Upper lobe of left lung (tissue), 6 donors: ENCODE measurements around the gene AXIN1. TPM values are rescaled to one million over a fixed set of nuclear protein-coding genes. Genes with fewer than 3 reads are reported as not detected.

ENCODE experiments used
- ATAC-seq, 2 donors: fragments of 200-7000 bp; cut with Tn5 transposase; one replicate each; pipeline ENCODE4 v1.9.1; 2022; ENCODE audit warnings: mild to moderate bottlenecking in 2 of 2, moderate library complexity in 2 of 2; ENCODE audit not compliant: low FRiP score in 2 of 2
- DNase-seq, 2 donors: peaks; one replicate each; pipeline ENCODE4 v3.0.0-alpha.2; 2019 to 2020
- H3K27ac ChIP-seq, 4 donors: fragments of 200-600 bp; sonication (generic); one replicate each; pipeline ENCODE4 v1.5.1; 2016 to 2019
- H3K27me3 ChIP-seq, 4 donors: fragments of 200-600 bp; sonication (generic); one replicate each; pipeline ENCODE4 v1.5.1; 2017 to 2019
- H3K36me3 ChIP-seq, 4 donors: fragments of 200-600 bp; sonication (generic); one replicate each; pipeline ENCODE4 v1.5.1; 2016 to 2019
- H3K4me1 ChIP-seq, 4 donors: fragments of 200-600 bp; sonication (generic); one replicate each; pipeline ENCODE4 v1.5.1; 2018 to 2019
- H3K4me3 ChIP-seq, 4 donors: fragments of 200-600 bp; sonication (generic); one replicate each; pipeline ENCODE4 v1.5.1; 2017 to 2019; ENCODE audit warnings: mild to moderate bottlenecking in 2 of 4, moderate library complexity in 1 of 4
- H3K9me3 ChIP-seq, 4 donors: fragments of 200-600 bp; sonication (generic); one replicate each; pipeline ENCODE4 v1.5.1; 2018 to 2019
- EP300 ChIP-seq, 4 donors: sonication (generic); formaldehyde crosslinking; IDR thresholded peaks; one replicate each; pipeline ENCODE4 v1.5.1; 2017; ENCODE audit warnings: antibody characterized with exemption in 4 of 4, control low read depth in 2 of 4
- POLR2A ChIP-seq, 4 donors: fragments of 450-650 bp; IDR thresholded peaks; one replicate each; pipeline ENCODE4 v1.5.1; 2016 to 2017; ENCODE audit warnings: antibody characterized with exemption in 4 of 4, mild to moderate bottlenecking in 2 of 4
- POLR2AphosphoS5 ChIP-seq, 2 donors: sonication (generic); formaldehyde crosslinking; IDR thresholded peaks; one replicate each; pipeline ENCODE4 v1.5.1; 2017; ENCODE audit warnings: antibody characterized with exemption in 2 of 2
- WGBS, 2 donors: methylation state at CpG; one replicate each; pipeline ENCODE4 v1.1.5; 2017 to 2018; 5-methylcytosine and 5-hydroxymethylcytosine counted together
- total RNA-seq, 6 donors: library from RNA; depleted of rRNA in 4 of 6; stranded (reverse); fragments of >200 nt in 4 of 6; gene quantifications; one replicate each; pipeline versions ENCODE4 v1.1.0 to v1.2.1, GENCODE V29; 2016 to 2021
- TF ChIP-seq, protein P1 (sequence below), 6 experiments: fragments of 450-650 bp in 4 of 6; fragments of 200-600 bp in 2 of 6; sonication (generic) in 2 of 6; IDR thresholded peaks; one replicate each; pipeline ENCODE4 v1.5.1; 2016 to 2019; ENCODE audit warnings: antibody characterized with exemption in 6 of 6
- donor health status: DM: no; HTN: no; CAD: no; lungs with moderate emphysema.
- donor health status: DM: no; HTN: yes; CAD: no; lungs with severe emphysema.

The AXIN1 gene
- total RNA-seq, 6 donors from 2014 or later, result 26.8 to 45.9 (median 31.9) TPM

DNA sequence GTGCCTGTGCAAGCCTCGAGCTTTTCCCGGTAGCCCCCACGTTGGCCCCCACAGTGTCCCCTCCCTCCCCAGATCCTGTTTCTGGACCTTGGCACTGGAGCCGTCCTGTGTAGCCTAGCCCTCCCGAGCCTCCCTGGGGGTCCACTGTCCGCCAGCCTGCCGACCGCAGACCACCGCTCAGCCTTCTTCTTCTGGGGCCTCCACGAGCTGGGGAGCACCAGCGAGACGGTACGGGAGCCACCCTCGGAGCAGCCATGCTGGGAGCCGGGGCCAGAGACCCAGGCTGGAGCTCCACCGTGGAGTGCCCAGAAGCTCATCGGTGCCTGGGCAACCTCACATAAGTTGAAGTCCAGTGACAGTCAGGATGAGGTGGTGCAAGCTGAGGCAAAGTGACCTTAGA is 88.6 kb downstream of the AXIN1 start:
- DNase-seq (peak in 1 of 2 donors; percentile 70), ATAC-seq (no peak)
- TF ChIP-seq POLR2AphosphoS5 (IDR thresholded peaks at IDR 0.05) (no peak), EP300 (IDR thresholded peaks at IDR 0.05) (no peak), POLR2A (IDR thresholded peaks at IDR 0.05) (no peak)
- TF ChIP-seq, protein P1, sequence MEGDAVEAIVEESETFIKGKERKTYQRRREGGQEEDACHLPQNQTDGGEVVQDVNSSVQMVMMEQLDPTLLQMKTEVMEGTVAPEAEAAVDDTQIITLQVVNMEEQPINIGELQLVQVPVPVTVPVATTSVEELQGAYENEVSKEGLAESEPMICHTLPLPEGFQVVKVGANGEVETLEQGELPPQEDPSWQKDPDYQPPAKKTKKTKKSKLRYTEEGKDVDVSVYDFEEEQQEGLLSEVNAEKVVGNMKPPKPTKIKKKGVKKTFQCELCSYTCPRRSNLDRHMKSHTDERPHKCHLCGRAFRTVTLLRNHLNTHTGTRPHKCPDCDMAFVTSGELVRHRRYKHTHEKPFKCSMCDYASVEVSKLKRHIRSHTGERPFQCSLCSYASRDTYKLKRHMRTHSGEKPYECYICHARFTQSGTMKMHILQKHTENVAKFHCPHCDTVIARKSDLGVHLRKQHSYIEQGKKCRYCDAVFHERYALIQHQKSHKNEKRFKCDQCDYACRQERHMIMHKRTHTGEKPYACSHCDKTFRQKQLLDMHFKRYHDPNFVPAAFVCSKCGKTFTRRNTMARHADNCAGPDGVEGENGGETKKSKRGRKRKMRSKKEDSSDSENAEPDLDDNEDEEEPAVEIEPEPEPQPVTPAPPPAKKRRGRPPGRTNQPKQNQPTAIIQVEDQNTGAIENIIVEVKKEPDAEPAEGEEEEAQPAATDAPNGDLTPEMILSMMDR (IDR thresholded peaks at IDR 0.05), result no peak
- H3K27me3 ChIP-seq, result no peaks in the 10 kb centered on the region
- peaks cover 5 to 60% (median 53%) of the 10 kb centered on the region in 4 donors for H3K36me3 ChIP-seq
- WGBS, 2 donors, result 94 to 97% methylated on average over 5 to 17 of the region's 17 CpGs
- no peak overlapping the region for H3K27ac ChIP-seq
- H3K9me3 ChIP-seq, result no peaks in the 10 kb centered on the region
- no peaks in the 10 kb centered on the region for H3K4me1 ChIP-seq
- H3K4me3 ChIP-seq, result no peak overlapping the region

DNA sequence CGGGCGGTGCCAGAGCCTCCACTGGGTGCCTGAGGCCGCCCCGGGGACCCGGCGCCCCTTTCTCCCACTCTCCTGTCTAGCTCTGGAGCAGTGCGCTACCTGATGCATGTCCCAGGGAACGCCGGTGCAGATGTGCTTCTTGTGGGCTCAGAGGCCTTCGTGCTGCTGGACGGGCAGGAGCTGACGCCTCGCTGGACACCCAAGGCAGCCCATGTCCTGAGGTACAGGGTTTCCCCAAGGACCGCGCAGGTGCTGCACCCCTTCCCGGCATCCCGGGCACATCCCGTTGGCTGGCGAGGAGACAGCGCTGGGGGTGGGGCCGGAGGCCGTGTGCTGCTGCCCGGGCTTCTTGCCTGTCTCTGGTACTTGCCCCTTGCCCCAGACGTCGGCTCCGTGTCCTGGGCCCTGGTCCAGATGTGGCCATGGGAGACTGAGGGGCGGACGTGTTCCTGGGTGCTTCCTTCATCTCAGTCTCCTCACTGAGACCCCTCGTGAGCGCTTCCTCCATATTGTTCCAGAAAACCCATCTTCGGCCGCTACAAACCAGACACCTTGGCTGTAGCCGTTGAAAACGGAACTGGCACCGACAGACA is 89.2 kb downstream of the AXIN1 start:
- Histone ChIP-seq H3K4me3 (no peak overlapping the region), H3K36me3 (peaks cover 5 to 61% (median 54%) of the 10 kb centered on the region in 4 donors), H3K4me1 (no peaks in the 10 kb centered on the region), H3K9me3 (no peaks in the 10 kb centered on the region), H3K27ac (no peak overlapping the region), H3K27me3 (no peaks in the 10 kb centered on the region)
- DNase-seq, result peak in 1 of 2 donors; percentile 79
- 94% methylated on average over 12 to 35 of the region's 35 CpGs for WGBS, 2 donors
- no peak for ATAC-seq
- TF ChIP-seq POLR2A (IDR thresholded peaks at IDR 0.05) (no peak), EP300 (IDR thresholded peaks at IDR 0.05) (no peak)
- TF ChIP-seq, protein P1 (IDR thresholded peaks at IDR 0.05), result no peak

GRCh38 chr16:262121-262745 is 90.3 kb downstream of the AXIN1 start:
- DNase-seq (peak in 1 of 2 donors; percentile 77), ATAC-seq (no peak)
- TF ChIP-seq EP300 (IDR thresholded peaks at IDR 0.05), result no peak
- no peak for TF ChIP-seq POLR2AphosphoS5 (IDR thresholded peaks at IDR 0.05)
- no peak for TF ChIP-seq POLR2A (IDR thresholded peaks at IDR 0.05)
- TF ChIP-seq, protein P1 (IDR thresholded peaks at IDR 0.05), result no peak
- Histone ChIP-seq H3K4me1 (no peaks in the 10 kb centered on the region), H3K4me3 (no peak overlapping the region), H3K27me3 (no peaks in the 10 kb centered on the region), H3K27ac (no peak overlapping the region), H3K36me3 (peaks cover 5 to 61% (median 54%) of the 10 kb centered on the region in 4 donors), H3K9me3 (no peaks in the 10 kb centered on the region)
- 95 to 96% methylated on average over 29 of the region's 29 CpGs for WGBS, 2 donors

DNA sequence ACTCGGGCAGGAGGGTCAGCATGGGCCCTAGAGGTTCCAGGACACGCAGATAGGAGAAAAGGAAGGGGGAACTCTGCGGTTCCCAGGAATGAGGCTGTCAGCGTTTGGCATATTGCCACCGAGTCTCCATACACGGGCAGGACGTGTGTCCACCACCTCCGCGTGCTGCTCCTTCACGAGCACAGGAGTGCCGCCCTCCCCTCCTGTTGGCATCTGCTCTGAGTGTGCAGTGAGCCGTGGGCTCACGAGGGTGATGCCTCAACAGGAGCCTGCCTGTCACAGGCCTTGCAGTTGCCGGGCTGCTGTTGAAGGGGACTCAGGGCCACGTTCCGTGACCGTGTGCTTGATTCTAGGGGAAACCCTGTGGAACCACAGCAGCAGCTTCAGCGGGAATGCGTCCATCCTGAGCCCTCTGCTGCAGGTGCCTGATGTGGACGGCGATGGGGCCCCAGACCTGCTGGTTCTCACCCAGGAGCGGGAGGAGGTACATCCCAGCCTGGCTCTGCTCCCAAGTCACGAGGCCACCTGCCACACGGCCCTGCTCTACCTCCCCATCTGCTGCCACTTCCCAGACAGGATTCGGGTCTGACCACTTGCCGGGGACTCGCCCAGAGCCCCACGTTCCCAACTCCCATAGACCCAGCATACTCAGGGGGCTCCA is 91.4 kb downstream of the AXIN1 start:
- Histone ChIP-seq H3K27ac (no peak overlapping the region), H3K4me1 (no peaks in the 10 kb centered on the region), H3K4me3 (no peak overlapping the region), H3K36me3 (peaks cover 5 to 61% (median 54%) of the 10 kb centered on the region in 4 donors), H3K9me3 (no peaks in the 10 kb centered on the region), H3K27me3 (no peaks in the 10 kb centered on the region)
- 91 to 92% methylated on average over 10 to 28 of the region's 28 CpGs for WGBS, 2 donors
- ATAC-seq, result no peak
- TF ChIP-seq EP300 (IDR thresholded peaks at IDR 0.05), result no peak
- TF ChIP-seq POLR2AphosphoS5 (IDR thresholded peaks at IDR 0.05), result no peak
- TF ChIP-seq POLR2A (IDR thresholded peaks at IDR 0.05), result no peak
- TF ChIP-seq, protein P1 (IDR thresholded peaks at IDR 0.05), result no peak
- DNase-seq, result no peak
